ENCODE results near the gene THOC7. TPM values are rescaled to one million over a fixed set of nuclear protein-coding genes. Genes with fewer than 3 reads are reported as not detected.

THOC7 gene
- total and polyA plus RNA-seq, 2 of the 4 experiments (the other 2 are of a cell fraction), result 25.8 to 55.9 TPM

- DNase-seq, result no peak
- H2BK20ac ChIP-seq (ENCODE audit: low read depth, low read length), result no peak overlapping the region
- no peak overlapping the region for H2AK9ac ChIP-seq (replicated peaks; ENCODE audit: low read depth, low read length, poor library complexity)
- H3K4me3 ChIP-seq (ENCODE audit: insufficient read depth, low read depth, low read length), result no peak overlapping the region
- no peak overlapping the region for H2BK5ac ChIP-seq (ENCODE audit: low read depth, low read length, poor library complexity, severe bottlenecking)
- ATAC-seq (ENCODE audit: low read depth), result no peak
- H4K5ac ChIP-seq (ENCODE audit: low read depth, low read length), result no peak overlapping the region
- H3K79me1 ChIP-seq (ENCODE audit: low read depth in 1 of 2, low read length in 2 of 2), result peaks cover 36 to 66% of the 10 kb centered on the region in 2 experiments
- no peak overlapping the region for H3K27ac ChIP-seq (ENCODE audit: insufficient read depth, low read length)
- H2BK120ac ChIP-seq (ENCODE audit: low read depth, low read length), result no peak overlapping the region
- no peak overlapping the region for H4K8ac ChIP-seq (ENCODE audit: low read depth in 2 of 2, low read length in 2 of 2)
- H3K23ac ChIP-seq (ENCODE audit: low read depth, low read length), result no peak overlapping the region
- peaks cover 3% of the 10 kb centered on the region; the same call in 1 of the 2 replicates for H3K4me1 ChIP-seq (ENCODE audit: control insufficient read depth, insufficient read depth, low read length)
- H2BK15ac ChIP-seq (ENCODE audit: low read depth, low read length), result no peak overlapping the region
- H3K9me3 ChIP-seq (ENCODE audit: control insufficient read depth, insufficient read depth, low read length), result no peaks in the 10 kb centered on the region
- no peak overlapping the region for H3K9ac ChIP-seq (ENCODE audit: low read depth, low read length)
- H3K18ac ChIP-seq (ENCODE audit: low read depth, low read length), result no peak overlapping the region
- no peak overlapping the region for H4K91ac ChIP-seq (ENCODE audit: insufficient read depth, low read depth, low read length)
- H2AK5ac ChIP-seq (ENCODE audit: low read depth, low read length), result no peak overlapping the region
- intact Hi-C loops (cut with micrococcal nuclease), result no loop called here
- no peak overlapping the region for H3K56ac ChIP-seq (ENCODE audit: extremely low read depth, insufficient read depth, low read length)
- H3K27me3 ChIP-seq (ENCODE audit: control insufficient read depth, insufficient read depth, low read length), result no peaks in the 10 kb centered on the region
- WGBS, 2 experiments (ENCODE audit: extremely low coverage in 2 of 2, insufficient read length in 1 of 2), result 100% methylated on average over 1 of the region's 1 CpG; no CpG with 5 or more reads in 1 of the 2 experiments
- in situ Hi-C loops (cut with MboI; ENCODE audit: low sequenced_read_pairs), result no loop called here
- H2AFZ ChIP-seq (replicated peaks; ENCODE audit: low read length, poor library complexity), result no peak overlapping the region
- POLR2A ChIA-PET (ENCODE audit: unreplicated experiment), result no interaction called here
- H3K36me3 ChIP-seq (ENCODE audit: control insufficient read depth, insufficient read depth, low read length), result no peaks in the 10 kb centered on the region; the same call in 1 of the 2 replicates
- H3K14ac ChIP-seq (replicated peaks; ENCODE audit: low read depth, low read length), result no peak overlapping the region
- no peaks in the 10 kb centered on the region for H3K9me1 ChIP-seq (ENCODE audit: insufficient read depth, low read length)
- TF ChIP-seq CEBPB (IDR thresholded peaks at IDR 0.05; ENCODE audit: low read depth, low read length) (no peak), MAZ (IDR thresholded peaks at IDR 0.05; ENCODE audit: borderline replicate concordance, low read depth, low read length) (no peak), MXI1 (IDR thresholded peaks at IDR 0.05; ENCODE audit: borderline replicate concordance, low read depth, low read length) (no peak), RCOR1 (IDR thresholded peaks at IDR 0.05; ENCODE audit: insufficient replicate concordance, low read length) (no peak), NFE2L2 (IDR thresholded peaks at IDR 0.05; ENCODE audit: low read depth, low read length) (no peak), POLR2A (IDR thresholded peaks at IDR 0.05; ENCODE audit: low read depth, low read length) (no peak), USF2 (IDR thresholded peaks at IDR 0.05; ENCODE audit: low read depth, low read length) (no peak), RAD21 (IDR thresholded peaks at IDR 0.05; ENCODE audit: low read length) (no peak), ELK1 (IDR thresholded peaks at IDR 0.05; ENCODE audit: borderline replicate concordance, low read depth, low read length) (no peak), CHD1 (IDR thresholded peaks at IDR 0.05; ENCODE audit: low read depth, low read length) (no peak), FOS (IDR thresholded peaks at IDR 0.05; ENCODE audit: low read depth, low read length) (no peak), SMC3 (IDR thresholded peaks at IDR 0.05; ENCODE audit: low read depth, low read length) (no peak)
- CTCF ChIA-PET, result no interaction called here
- no TSS peak for BruUV-seq (replicated peaks)
- H3K4me2 ChIP-seq (ENCODE audit: low read depth, low read length), result no peak overlapping the region
- peaks cover 13% of the 10 kb centered on the region; the same call in 1 of the 2 replicates for H4K20me1 ChIP-seq (ENCODE audit: insufficient read depth, low read length)
- dilution Hi-C loops (cut with HindIII; ENCODE audit: low sequenced_read_pairs, unreplicated experiment), result no loop called here
- H3K4ac ChIP-seq (ENCODE audit: low read depth, low read length), result no peak overlapping the region
These were observed 3.6 kb upstream of the THOC7 start for GRCh38 chr3:63867225-63867624.
